8988T (cell line): ENCODE measurements around the gene TOMM5.
"Not testable (repeated sequence)": the region's sequence is repeated elsewhere in the genome, so short reads cannot be mapped to it uniquely, and the experiment has no call there.

Experiments used
- DNase-seq: peaks from one replicate; pipeline ENCODE4 v3.0.0; 2011

TOMM5 gene

GRCh38 chr9:37609735-37610397 lies 17.5 kb upstream of the TOMM5 start:
- DNase-seq, result no peak

GRCh38 chr9:37608250-37608649 lies 15.9 kb upstream of the TOMM5 start:
- no peak for DNase-seq

- no peak for DNase-seq
These were observed 11.9 kb upstream of the TOMM5 start for GRCh38 chr9:37604296-37604695.

- no peak for DNase-seq
These were observed 10.4 kb upstream of the TOMM5 start for GRCh38 chr9:37602817-37603216.

GRCh38 chr9:37602061-37602460 lies 9.7 kb upstream of the TOMM5 start:
- DNase-seq, result not testable (repeated sequence)

- DNase-seq, result no peak
These were observed 4.1 kb upstream of the TOMM5 start for GRCh38 chr9:37596504-37596903.

GRCh38 chr9:37593883-37594448 lies 1.6 kb upstream of the TOMM5 start:
- no peak for DNase-seq

GRCh38 chr9:37587521-37587920 lies 4.9 kb downstream of the TOMM5 start:
- DNase-seq, result no peak

GRCh38 chr9:37583522-37584121 lies 8.8 kb downstream of the TOMM5 start:
- no peak for DNase-seq

GRCh38 chr9:37582548-37583157 lies 9.7 kb downstream of the TOMM5 start:
- DNase-seq, result no peak

- DNase-seq, result peak; percentile 60
These were observed 16.3 kb downstream of the TOMM5 start, which contains the start of gene FBXO10 for GRCh38 chr9:37575921-37576721. TSS of gene FBXO10 (minus strand) at chr9:37576380. CDS start at chr9:37541768, 34,612 bp downstream.

GRCh38 chr9:37575511-37575914 lies 16.9 kb downstream of the TOMM5 start:
- no peak for DNase-seq

- no peak for DNase-seq
These were observed 17.4 kb downstream of the TOMM5 start for GRCh38 chr9:37575001-37575400.

- no peak for DNase-seq
These were observed 18.1 kb downstream of the TOMM5 start for GRCh38 chr9:37574241-37574721.

- no peak for DNase-seq
These were observed 21.1 kb downstream of the TOMM5 start for GRCh38 chr9:37571282-37571681.

- DNase-seq, result no peak
These were observed 25.7 kb downstream of the TOMM5 start for GRCh38 chr9:37566716-37567115.

GRCh38 chr9:37565661-37566618 lies 26.5 kb downstream of the TOMM5 start:
- no peak for DNase-seq

- no peak for DNase-seq
These were observed 27.5 kb downstream of the TOMM5 start for GRCh38 chr9:37564916-37565315.

GRCh38 chr9:37563806-37564513 lies 28.4 kb downstream of the TOMM5 start:
- no peak for DNase-seq

- DNase-seq, result no peak
These were observed 29.6 kb downstream of the TOMM5 start for GRCh38 chr9:37562826-37563225.

- no peak for DNase-seq
These were observed 30.7 kb downstream of the TOMM5 start for GRCh38 chr9:37561682-37562081.
